Measurements from ENCODE around the gene ECHDC3.

DNA sequence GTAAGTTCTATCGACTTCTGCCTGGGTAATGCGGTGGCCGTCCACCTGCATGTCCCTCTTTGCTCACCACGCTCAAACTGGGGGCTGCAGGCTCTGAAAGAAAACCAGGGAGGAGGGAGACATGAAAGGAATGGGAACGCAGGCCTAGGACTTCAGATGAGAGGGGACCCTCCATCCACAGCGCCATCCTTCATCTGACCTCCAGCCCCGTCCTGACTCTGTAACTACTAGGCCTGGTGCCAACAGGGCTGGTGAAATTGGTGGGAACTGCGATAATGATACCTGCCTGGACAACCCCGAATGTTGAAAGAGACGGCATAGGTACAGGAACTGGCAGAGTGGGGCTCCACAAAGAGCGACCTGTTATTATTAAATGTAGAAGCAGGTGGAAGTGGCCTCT is 1.3 kb upstream of the ECHDC3 start:
- TF ChIP-seq, protein P1, sequence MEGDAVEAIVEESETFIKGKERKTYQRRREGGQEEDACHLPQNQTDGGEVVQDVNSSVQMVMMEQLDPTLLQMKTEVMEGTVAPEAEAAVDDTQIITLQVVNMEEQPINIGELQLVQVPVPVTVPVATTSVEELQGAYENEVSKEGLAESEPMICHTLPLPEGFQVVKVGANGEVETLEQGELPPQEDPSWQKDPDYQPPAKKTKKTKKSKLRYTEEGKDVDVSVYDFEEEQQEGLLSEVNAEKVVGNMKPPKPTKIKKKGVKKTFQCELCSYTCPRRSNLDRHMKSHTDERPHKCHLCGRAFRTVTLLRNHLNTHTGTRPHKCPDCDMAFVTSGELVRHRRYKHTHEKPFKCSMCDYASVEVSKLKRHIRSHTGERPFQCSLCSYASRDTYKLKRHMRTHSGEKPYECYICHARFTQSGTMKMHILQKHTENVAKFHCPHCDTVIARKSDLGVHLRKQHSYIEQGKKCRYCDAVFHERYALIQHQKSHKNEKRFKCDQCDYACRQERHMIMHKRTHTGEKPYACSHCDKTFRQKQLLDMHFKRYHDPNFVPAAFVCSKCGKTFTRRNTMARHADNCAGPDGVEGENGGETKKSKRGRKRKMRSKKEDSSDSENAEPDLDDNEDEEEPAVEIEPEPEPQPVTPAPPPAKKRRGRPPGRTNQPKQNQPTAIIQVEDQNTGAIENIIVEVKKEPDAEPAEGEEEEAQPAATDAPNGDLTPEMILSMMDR (IDR thresholded peaks at IDR 0.05 in 2 of 3, conservative IDR thresholded peaks at IDR 0.05 in 1 of 3; ENCODE audit: borderline replicate concordance in 1 of 3, insufficient read depth in 1 of 3, low read depth in 2 of 3, low read length in 2 of 3), result no peak
- TF ChIP-seq EGR1 (IDR thresholded peaks at IDR 0.05; ENCODE audit: low read depth), result no peak
- no peak for TF ChIP-seq POLR2AphosphoS5 (IDR thresholded peaks at IDR 0.05; ENCODE audit: low read depth, low read length)
- TF ChIP-seq, protein P2, sequence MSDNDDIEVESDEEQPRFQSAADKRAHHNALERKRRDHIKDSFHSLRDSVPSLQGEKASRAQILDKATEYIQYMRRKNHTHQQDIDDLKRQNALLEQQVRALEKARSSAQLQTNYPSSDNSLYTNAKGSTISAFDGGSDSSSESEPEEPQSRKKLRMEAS (IDR thresholded peaks at IDR 0.05), result no peak
- no peak for TF ChIP-seq EZH2 (IDR thresholded peaks at IDR 0.05)
- TF ChIP-seq, protein P3, sequence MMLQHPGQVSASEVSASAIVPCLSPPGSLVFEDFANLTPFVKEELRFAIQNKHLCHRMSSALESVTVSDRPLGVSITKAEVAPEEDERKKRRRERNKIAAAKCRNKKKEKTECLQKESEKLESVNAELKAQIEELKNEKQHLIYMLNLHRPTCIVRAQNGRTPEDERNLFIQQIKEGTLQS (IDR thresholded peaks at IDR 0.05), result no peak
- TF ChIP-seq SIN3A (IDR thresholded peaks at IDR 0.05; ENCODE audit: low read depth), result no peak
- no peak for TF ChIP-seq EZH2phosphoT487 (IDR thresholded peaks at IDR 0.05; ENCODE audit: borderline replicate concordance)
- no peak for TF ChIP-seq RAD21 (IDR thresholded peaks at IDR 0.05; ENCODE audit: low read depth)
- TF ChIP-seq POLR2A (IDR thresholded peaks at IDR 0.05; ENCODE audit: borderline replicate concordance, extremely low read depth, insufficient read depth, insufficient read length), result no peak
- TF ChIP-seq, protein P4, sequence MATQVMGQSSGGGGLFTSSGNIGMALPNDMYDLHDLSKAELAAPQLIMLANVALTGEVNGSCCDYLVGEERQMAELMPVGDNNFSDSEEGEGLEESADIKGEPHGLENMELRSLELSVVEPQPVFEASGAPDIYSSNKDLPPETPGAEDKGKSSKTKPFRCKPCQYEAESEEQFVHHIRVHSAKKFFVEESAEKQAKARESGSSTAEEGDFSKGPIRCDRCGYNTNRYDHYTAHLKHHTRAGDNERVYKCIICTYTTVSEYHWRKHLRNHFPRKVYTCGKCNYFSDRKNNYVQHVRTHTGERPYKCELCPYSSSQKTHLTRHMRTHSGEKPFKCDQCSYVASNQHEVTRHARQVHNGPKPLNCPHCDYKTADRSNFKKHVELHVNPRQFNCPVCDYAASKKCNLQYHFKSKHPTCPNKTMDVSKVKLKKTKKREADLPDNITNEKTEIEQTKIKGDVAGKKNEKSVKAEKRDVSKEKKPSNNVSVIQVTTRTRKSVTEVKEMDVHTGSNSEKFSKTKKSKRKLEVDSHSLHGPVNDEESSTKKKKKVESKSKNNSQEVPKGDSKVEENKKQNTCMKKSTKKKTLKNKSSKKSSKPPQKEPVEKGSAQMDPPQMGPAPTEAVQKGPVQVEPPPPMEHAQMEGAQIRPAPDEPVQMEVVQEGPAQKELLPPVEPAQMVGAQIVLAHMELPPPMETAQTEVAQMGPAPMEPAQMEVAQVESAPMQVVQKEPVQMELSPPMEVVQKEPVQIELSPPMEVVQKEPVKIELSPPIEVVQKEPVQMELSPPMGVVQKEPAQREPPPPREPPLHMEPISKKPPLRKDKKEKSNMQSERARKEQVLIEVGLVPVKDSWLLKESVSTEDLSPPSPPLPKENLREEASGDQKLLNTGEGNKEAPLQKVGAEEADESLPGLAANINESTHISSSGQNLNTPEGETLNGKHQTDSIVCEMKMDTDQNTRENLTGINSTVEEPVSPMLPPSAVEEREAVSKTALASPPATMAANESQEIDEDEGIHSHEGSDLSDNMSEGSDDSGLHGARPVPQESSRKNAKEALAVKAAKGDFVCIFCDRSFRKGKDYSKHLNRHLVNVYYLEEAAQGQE (IDR thresholded peaks at IDR 0.05; ENCODE audit: low read depth), result no peak
- no peak for TF ChIP-seq JUND (IDR thresholded peaks at IDR 0.05)
- TF ChIP-seq ZNF274 (IDR thresholded peaks at IDR 0.05; ENCODE audit: low read depth, low read length), result no peak
